ENCODE data around the gene PHLDA1.

GRCh38 chr12:76057326-76057725, 25.8 kb upstream of the PHLDA1 start:
- TF ChIP-seq CTCF (IDR thresholded peaks at IDR 0.05; ENCODE audit: low read depth, low read length), result no peak
- TF ChIP-seq POLR2A (IDR thresholded peaks at IDR 0.05; ENCODE audit: extremely low read depth, insufficient read length), result no peak
- TF ChIP-seq MAX (IDR thresholded peaks at IDR 0.05; ENCODE audit: low read depth, low read length), result no peak
- no peak for TF ChIP-seq MYC (IDR thresholded peaks at IDR 0.05; ENCODE audit: low read depth, low read length)

All from NB4 (cell line).